H9 (cell line): Measurements from ENCODE around the gene MYO1D. TPM values are rescaled to one million over a fixed set of nuclear protein-coding genes. Genes with fewer than 3 reads are reported as not detected.
A peak's percentile ranks its signal among the peaks of the same experiment; 100 is the strongest.

Source experiments
- DNase-seq: peaks from one replicate; pipeline ENCODE4 v3.0.0-alpha.2; 2017
- H2AFZ ChIP-seq: one replicate; pipeline ENCODE4 v1.6.1; 2013; ENCODE audit warnings: mild to moderate bottlenecking, low read length, control low read depth, moderate library complexity
- H2AK5ac ChIP-seq: 2 replicates; pipeline ENCODE4 v1.6.1; 2013; ENCODE audit warnings: low read length, control low read depth, mixed read lengths; ENCODE audit not compliant: insufficient read length
- H2BK120ac ChIP-seq: one replicate; pipeline ENCODE4 v1.6.1; 2013; ENCODE audit warnings: low read depth, mild to moderate bottlenecking, low read length, control low read depth, inconsistent platforms; ENCODE audit not compliant: poor library complexity, severe bottlenecking
- H2BK12ac ChIP-seq: 2 replicates; pipeline ENCODE4 v1.6.1; 2013; ENCODE audit warnings: low read length, control low read depth, mixed read lengths, low read depth; ENCODE audit not compliant: insufficient read length
- H2BK15ac ChIP-seq: 2 replicates; pipeline ENCODE4 v1.6.1; 2013; ENCODE audit warnings: low read depth, low read length, control low read depth
- H2BK20ac ChIP-seq: one replicate; pipeline ENCODE4 v1.6.1; 2013; ENCODE audit warnings: low read depth, mild to moderate bottlenecking, low read length, control low read depth, inconsistent platforms; ENCODE audit not compliant: poor library complexity, severe bottlenecking
- H2BK5ac ChIP-seq: 2 replicates; pipeline ENCODE4 v1.6.1; 2013; ENCODE audit warnings: low read length, control low read depth, mixed read lengths; ENCODE audit not compliant: insufficient read length
- H3K14ac ChIP-seq: 2 replicates; pipeline ENCODE4 v1.6.1; 2013; ENCODE audit warnings: low read length, control low read depth; ENCODE audit not compliant: insufficient read depth
- H3K18ac ChIP-seq: 2 replicates; pipeline ENCODE4 v1.6.1; 2013; ENCODE audit warnings: low read depth, mild to moderate bottlenecking, mixed read lengths, low read length, control low read depth; ENCODE audit not compliant: insufficient read length
- H3K23ac ChIP-seq: 2 replicates; pipeline ENCODE4 v1.6.1; 2013; ENCODE audit warnings: low read length, control low read depth, mixed read lengths, low read depth; ENCODE audit not compliant: insufficient read length
- H3K23me2 ChIP-seq: 2 replicates; pipeline ENCODE4 v1.6.1; 2013; ENCODE audit warnings: low read depth, mild to moderate bottlenecking, mixed read lengths, low read length, control low read depth; ENCODE audit not compliant: insufficient read length, poor library complexity, severe bottlenecking
- H3K27ac ChIP-seq: 2 replicates; pipeline ENCODE4 v1.5.1; 2013; ENCODE audit warnings: low read length, control low read depth, mixed read lengths, low read depth; ENCODE audit not compliant: insufficient read length
- H3K27me3 ChIP-seq: 2 replicates; pipeline ENCODE4 v1.6.1; 2013; ENCODE audit warnings: low read length, control low read depth, inconsistent platforms; ENCODE audit not compliant: insufficient read depth
- H3K4ac ChIP-seq: 2 replicates; pipeline ENCODE4 v1.6.1; 2013; ENCODE audit warnings: low read depth, mild to moderate bottlenecking, control low read depth, inconsistent platforms, low read length, moderate library complexity
- H3K4me1 ChIP-seq: 2 replicates; pipeline ENCODE4 v1.6.1; 2013; ENCODE audit warnings: low read length, control low read depth, inconsistent platforms; ENCODE audit not compliant: insufficient read depth
- H3K4me2 ChIP-seq: 2 replicates; pipeline ENCODE4 v1.6.1; 2013; ENCODE audit warnings: low read length, control low read depth, mixed read lengths; ENCODE audit not compliant: insufficient read length, insufficient read depth
- H3K56ac ChIP-seq: 2 replicates; pipeline ENCODE4 v1.6.1; 2013; ENCODE audit warnings: low read depth, mild to moderate bottlenecking, mixed read lengths, low read length, control low read depth; ENCODE audit not compliant: insufficient read length
- H3K79me1 ChIP-seq: 2 replicates; pipeline ENCODE4 v1.6.1; 2013; ENCODE audit warnings: low read depth, mild to moderate bottlenecking, moderate library complexity, low read length, control low read depth, inconsistent platforms; ENCODE audit not compliant: insufficient read depth, poor library complexity, severe bottlenecking
- H3K79me2 ChIP-seq: 2 replicates; pipeline ENCODE4 v1.6.1; 2013; ENCODE audit warnings: low read length, control low read depth, inconsistent platforms; ENCODE audit not compliant: insufficient read depth
- H3K9ac ChIP-seq: 2 replicates; pipeline ENCODE4 v1.6.1; 2013; ENCODE audit warnings: low read length, control low read depth, mixed read lengths; ENCODE audit not compliant: insufficient read length; ENCODE audit errors: extremely low read depth
- H3K9me3 ChIP-seq: one replicate; pipeline ENCODE4 v1.6.1; 2013; ENCODE audit warnings: low read depth, low read length, inconsistent platforms; ENCODE audit not compliant: control insufficient read depth
- H3T11ph ChIP-seq: one replicate; pipeline ENCODE4 v1.6.1; 2013; ENCODE audit warnings: mild to moderate bottlenecking, low read length, control low read depth, inconsistent platforms
- H4K20me1 ChIP-seq: one replicate; pipeline ENCODE4 v1.6.1; 2013; ENCODE audit not compliant: control insufficient read depth, insufficient read length, insufficient read depth
- H4K5ac ChIP-seq: 2 replicates; pipeline ENCODE4 v1.6.1; 2013; ENCODE audit warnings: low read depth, mild to moderate bottlenecking, mixed read lengths, low read length, control low read depth; ENCODE audit not compliant: insufficient read length
- H4K8ac ChIP-seq: replicated peaks from 2 replicates; pipeline ENCODE4 v1.6.1; 2013; ENCODE audit warnings: low read length, control low read depth, mixed read lengths, low read depth; ENCODE audit not compliant: insufficient read length
- H4K91ac ChIP-seq: 2 replicates; pipeline ENCODE4 v1.6.1; 2013; ENCODE audit warnings: low read depth, mild to moderate bottlenecking, moderate library complexity, mixed read lengths, low read length, control low read depth; ENCODE audit not compliant: insufficient read length
- H3K27ac Mint-ChIP-seq, 3 experiments: 2 replicates in 2 of 3; 3 replicates in 1 of 3; pipeline ENCODE4 v1.8.0; 2020 to 2021; ENCODE audit warnings: mixed read lengths in 3 of 3, mild to moderate bottlenecking in 1 of 3, moderate library complexity in 1 of 3
- H3K27me3 Mint-ChIP-seq: 2 replicates; pipeline ENCODE4 v1.8.0; 2021; ENCODE audit warnings: low read depth, mild to moderate bottlenecking, moderate library complexity, mixed read lengths
- H3K36me3 Mint-ChIP-seq, 3 experiments: 2 replicates in 2 of 3; 3 replicates in 1 of 3; pipeline ENCODE4 v1.8.0; 2020 to 2021; ENCODE audit warnings: low read depth in 3 of 3, mixed read lengths in 3 of 3; ENCODE audit not compliant: insufficient read depth in 1 of 3
- H3K4me1 Mint-ChIP-seq, 2 experiments: 2 replicates each; pipeline ENCODE4 v1.8.0; 2020; ENCODE audit warnings: mixed read lengths in 2 of 2
- H3K4me3 Mint-ChIP-seq, 2 experiments: 2 replicates in 1 of 2; 3 replicates in 1 of 2; pipeline ENCODE4 v1.8.0; 2020 to 2021; ENCODE audit warnings: mild to moderate bottlenecking in 2 of 2, mixed read lengths in 2 of 2, moderate library complexity in 1 of 2
- H3K9me3 Mint-ChIP-seq, 2 experiments: 2 replicates in 1 of 2; 3 replicates in 1 of 2; pipeline ENCODE4 v1.8.0; 2020; ENCODE audit warnings: mild to moderate bottlenecking in 2 of 2, mixed read lengths in 2 of 2, moderate library complexity in 1 of 2
- CTCF ChIP-seq: fragments of 200-600 bp; sonication (generic); conservative IDR thresholded peaks from 3 replicates; pipeline ENCODE4 v1.8.0; 2021; ENCODE audit warnings: antibody characterized with exemption, mild to moderate bottlenecking
- WGBS: extraction: QIAGEN DNeasy Blood & Tissue Kit; methylation state at CpG from one replicate; pipeline ENCODE4 v1.1.7; 2013; ENCODE audit warnings: missing lambda C conversion rate, low lambda C conversion rate, mixed read lengths; ENCODE audit not compliant: insufficient read length; ENCODE audit errors: extremely low coverage; 5-methylcytosine and 5-hydroxymethylcytosine counted together
- total RNA-seq: library from RNA; stranded (reverse); gene quantifications from 2 replicates; pipeline ENCODE4 v1.2.1, GENCODE V29; 2021

MYO1D gene
- total RNA-seq, 1 experiment from 2014 or later, result 19.0 TPM

GRCh38 chr17:32515677-32516383 is 361.1 kb downstream of the MYO1D start:
- H3K79me2 ChIP-seq, result no peaks in the 10 kb centered on the region
- H3K9me3 Mint-ChIP-seq, result no peaks in the 10 kb centered on the region
- H3K4ac ChIP-seq, result no peak overlapping the region
- H2AK5ac ChIP-seq, result no peak overlapping the region
- H2BK5ac ChIP-seq, result no peak overlapping the region
- no peak overlapping the region for H3K56ac ChIP-seq
- no peaks in the 10 kb centered on the region for H3K9me3 ChIP-seq
- peaks cover 10% of the 10 kb centered on the region for H3K27me3 Mint-ChIP-seq
- H3K14ac ChIP-seq, result no peak overlapping the region
- H3K27ac Mint-ChIP-seq, result peak overlapping the region in 1 of 3 experiments; percentile 82; a peak in 2 of 7 replicates
- H2BK15ac ChIP-seq, result no peak overlapping the region
- H4K91ac ChIP-seq, result no peak overlapping the region
- H3K23me2 ChIP-seq, result peaks cover 5% of the 10 kb centered on the region
- H3K36me3 Mint-ChIP-seq, result no peaks in the 10 kb centered on the region
- no peaks in the 10 kb centered on the region for H3K27me3 ChIP-seq
- WGBS, result no CpG with 5 or more reads among the region's 4 CpGs
- no peak for DNase-seq
- no peak overlapping the region for H4K8ac ChIP-seq
- no peak overlapping the region for H3T11ph ChIP-seq
- H3K4me3 Mint-ChIP-seq, result no peak overlapping the region
- no peak overlapping the region for H3K4me2 ChIP-seq
- H3K18ac ChIP-seq, result no peak overlapping the region
- H3K9ac ChIP-seq, result no peak overlapping the region
- no peak overlapping the region for H2BK12ac ChIP-seq
- no peaks in the 10 kb centered on the region for H3K79me1 ChIP-seq
- H3K27ac ChIP-seq, result no peak overlapping the region
- H2AFZ ChIP-seq, result no peak overlapping the region
- no peak overlapping the region for H3K23ac ChIP-seq
- H4K20me1 ChIP-seq, result no peaks in the 10 kb centered on the region
- no peak overlapping the region for H4K5ac ChIP-seq
- no peak overlapping the region for H2BK20ac ChIP-seq
- H3K4me1 ChIP-seq, result peaks cover 15% of the 10 kb centered on the region; the same call in 1 of the 2 replicates
- peaks cover 56% of the 10 kb centered on the region in 2 experiments for H3K4me1 Mint-ChIP-seq
- H2BK120ac ChIP-seq, result no peak overlapping the region
- TF ChIP-seq CTCF, result no peak
